ENCODE measurements around the gene PKM.

Gene PKM

GRCh38 chr15:72199721-72200212 is 31.2 kb downstream of the PKM start:
- peak; percentile 64 to 83 for DNase-seq

- peak in 1 of 2 experiments; percentile 38 for DNase-seq
Measured at GRCh38 chr15:72199205-72199515, 31.8 kb downstream of the PKM start.

GRCh38 chr15:72198356-72199204 is 32.4 kb downstream of the PKM start:
- peak in 1 of 2 experiments; percentile 61 for DNase-seq

- peak; percentile 23 to 72 for DNase-seq
Measured at GRCh38 chr15:72197460-72198355, 33.3 kb downstream of the PKM start, which contains the start of gene GRAMD2A. TSS of gene GRAMD2A (minus strand) at chr15:72197787.

- DNase-seq: no peak
Measured at GRCh38 chr15:72197041-72197459, 33.9 kb downstream of the PKM start.

GRCh38 chr15:72196409-72197040 is 34.5 kb downstream of the PKM start:
- DNase-seq: no peak

GRCh38 chr15:72195101-72195511 is 35.9 kb downstream of the PKM start:
- DNase-seq: no peak

- DNase-seq: peak in 1 of 2 experiments; percentile 30
Measured at GRCh38 chr15:72193836-72194396, 37.1 kb downstream of the PKM start.

- no peak for DNase-seq
Measured at GRCh38 chr15:72192416-72192815, 38.6 kb downstream of the PKM start.

GRCh38 chr15:72189250-72189902 is 41.6 kb downstream of the PKM start:
- DNase-seq: no peak

- DNase-seq: no peak
Measured at GRCh38 chr15:72184165-72184811, 46.7 kb downstream of the PKM start.

- no peak for DNase-seq
Measured at GRCh38 chr15:72183781-72184164, 47.2 kb downstream of the PKM start.

- no peak for DNase-seq
Measured at GRCh38 chr15:72182673-72183072, 48.3 kb downstream of the PKM start.

GRCh38 chr15:72182244-72182643 is 48.7 kb downstream of the PKM start:
- no peak for DNase-seq

GRCh38 chr15:72180761-72181324 is 50.1 kb downstream of the PKM start:
- no peak for DNase-seq

GRCh38 chr15:72179950-72180581 is 50.9 kb downstream of the PKM start:
- no peak for DNase-seq

GRCh38 chr15:72178976-72179585 is 51.9 kb downstream of the PKM start:
- no peak for DNase-seq

GRCh38 chr15:72176743-72177142 is 54.2 kb downstream of the PKM start:
- DNase-seq: no peak

GRCh38 chr15:72176159-72176558 is 54.8 kb downstream of the PKM start:
- no peak for DNase-seq
